HUES6 (cell line): Measurements from ENCODE around the gene SMARCA4.

Source experiments
- H3K27ac ChIP-seq: 2 replicates; pipeline ENCODE4 v1.7.0; 2013; ENCODE audit warnings: low read depth, mild to moderate bottlenecking, low read length, inconsistent platforms
- H3K27me3 ChIP-seq: 2 replicates; pipeline ENCODE4 v1.6.1; 2013; ENCODE audit warnings: low read length; ENCODE audit not compliant: control insufficient read depth, insufficient read depth
- H3K36me3 ChIP-seq: 2 replicates; pipeline ENCODE4 v1.6.1; 2013; ENCODE audit warnings: low read length; ENCODE audit not compliant: control insufficient read depth, insufficient read depth
- H3K4me1 ChIP-seq: 2 replicates; pipeline ENCODE4 v1.6.1; 2013; ENCODE audit warnings: low read length; ENCODE audit not compliant: control insufficient read depth, insufficient read depth
- H3K4me3 ChIP-seq: 2 replicates; pipeline ENCODE4 v1.5.1; 2013; ENCODE audit warnings: low read depth, low read length
- H3K9ac ChIP-seq: one replicate; pipeline ENCODE4 v1.6.1; 2013; ENCODE audit warnings: mild to moderate bottlenecking, low read length
- H3K9me3 ChIP-seq: 2 replicates; pipeline ENCODE4 v1.6.1; 2013; ENCODE audit warnings: low read depth, low read length; ENCODE audit not compliant: control insufficient read depth, insufficient read depth

SMARCA4 gene

DNA sequence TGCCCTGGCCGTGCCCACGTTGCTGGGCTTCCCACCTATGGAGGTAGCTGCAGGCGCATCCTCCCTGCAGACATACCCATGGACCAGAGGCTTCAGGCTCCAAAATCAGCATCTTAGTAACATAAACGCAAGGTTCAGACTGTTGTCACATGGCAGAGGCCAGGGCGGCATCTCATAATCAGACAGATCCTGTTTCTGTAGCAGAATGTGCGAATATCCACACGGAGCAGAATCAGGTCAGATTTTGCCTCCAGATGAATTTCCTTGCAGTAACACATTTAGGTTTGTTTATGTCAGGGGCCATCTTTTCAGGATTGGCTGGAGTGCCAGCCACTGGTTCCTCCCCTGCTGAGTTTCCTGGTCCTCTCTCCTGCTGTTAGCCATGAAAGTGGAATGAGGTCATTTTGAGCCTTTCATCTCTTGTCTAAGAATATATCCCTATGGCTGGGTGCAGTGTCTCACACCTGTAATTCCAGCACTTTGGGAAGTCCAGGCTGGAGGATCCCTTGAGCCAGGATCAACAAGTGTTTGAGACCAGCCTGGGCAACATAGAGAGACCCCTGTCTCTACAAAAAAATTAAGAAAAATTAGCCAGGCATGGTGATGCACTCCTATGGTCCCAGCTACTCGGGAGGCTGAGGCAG, 20.5 kb downstream of the SMARCA4 start:
- Histone ChIP-seq H3K27ac (no peak overlapping the region), H3K9me3 (no peaks in the 10 kb centered on the region), H3K36me3 (peaks cover 32% of the 10 kb centered on the region), H3K9ac (no peak overlapping the region), H3K4me1 (peaks cover 6% of the 10 kb centered on the region; the same call in 1 of the 2 replicates), H3K4me3 (no peak overlapping the region), H3K27me3 (no peaks in the 10 kb centered on the region)

DNA sequence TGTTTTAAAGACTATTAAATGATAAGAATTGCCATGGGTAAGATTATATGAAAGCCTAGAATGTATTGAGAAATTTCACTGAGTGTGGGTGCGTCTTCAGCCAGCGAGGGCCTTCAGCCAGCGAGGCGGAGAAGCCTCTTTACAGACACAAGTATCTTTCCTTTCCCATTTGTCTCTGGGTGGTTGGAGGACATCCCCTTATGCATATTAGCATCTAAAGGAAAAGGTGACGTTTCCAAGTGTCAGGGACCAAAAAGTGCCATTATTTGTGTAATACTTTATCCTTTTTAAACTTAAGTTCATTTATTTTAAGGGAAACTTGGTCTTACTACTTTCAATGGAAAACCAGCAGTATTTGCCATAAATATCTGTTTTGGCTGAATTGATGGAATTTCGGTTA, 22.2 kb downstream of the SMARCA4 start:
- H3K27ac ChIP-seq, result no peak overlapping the region
- H3K4me3 ChIP-seq, result no peak overlapping the region
- no peaks in the 10 kb centered on the region for H3K9me3 ChIP-seq
- peaks cover 6% of the 10 kb centered on the region; the same call in 1 of the 2 replicates for H3K4me1 ChIP-seq
- H3K27me3 ChIP-seq, result no peaks in the 10 kb centered on the region
- H3K36me3 ChIP-seq, result peaks cover 48% of the 10 kb centered on the region
- H3K9ac ChIP-seq, result no peak overlapping the region

- H3K36me3 ChIP-seq, result peaks cover 60% of the 10 kb centered on the region
- H3K27ac ChIP-seq, result no peak overlapping the region
- H3K4me3 ChIP-seq, result no peak overlapping the region
- H3K9ac ChIP-seq, result no peak overlapping the region
- H3K9me3 ChIP-seq, result no peaks in the 10 kb centered on the region
- no peaks in the 10 kb centered on the region for H3K27me3 ChIP-seq
- peaks cover 6% of the 10 kb centered on the region; the same call in 1 of the 2 replicates for H3K4me1 ChIP-seq
Observed at GRCh38 chr19:10984166-10984735, 23.4 kb downstream of the SMARCA4 start.

GRCh38 chr19:10985502-10985901, 24.7 kb downstream of the SMARCA4 start:
- Histone ChIP-seq H3K4me3 (no peak overlapping the region), H3K9ac (no peak overlapping the region), H3K27ac (no peak overlapping the region), H3K4me1 (peaks cover 6% of the 10 kb centered on the region; the same call in 1 of the 2 replicates), H3K9me3 (no peaks in the 10 kb centered on the region), H3K36me3 (peaks cover 72% of the 10 kb centered on the region), H3K27me3 (no peaks in the 10 kb centered on the region)

GRCh38 chr19:10986301-10987127, 25.7 kb downstream of the SMARCA4 start:
- no peak overlapping the region for H3K4me3 ChIP-seq
- peaks cover 82% of the 10 kb centered on the region for H3K36me3 ChIP-seq

DNA sequence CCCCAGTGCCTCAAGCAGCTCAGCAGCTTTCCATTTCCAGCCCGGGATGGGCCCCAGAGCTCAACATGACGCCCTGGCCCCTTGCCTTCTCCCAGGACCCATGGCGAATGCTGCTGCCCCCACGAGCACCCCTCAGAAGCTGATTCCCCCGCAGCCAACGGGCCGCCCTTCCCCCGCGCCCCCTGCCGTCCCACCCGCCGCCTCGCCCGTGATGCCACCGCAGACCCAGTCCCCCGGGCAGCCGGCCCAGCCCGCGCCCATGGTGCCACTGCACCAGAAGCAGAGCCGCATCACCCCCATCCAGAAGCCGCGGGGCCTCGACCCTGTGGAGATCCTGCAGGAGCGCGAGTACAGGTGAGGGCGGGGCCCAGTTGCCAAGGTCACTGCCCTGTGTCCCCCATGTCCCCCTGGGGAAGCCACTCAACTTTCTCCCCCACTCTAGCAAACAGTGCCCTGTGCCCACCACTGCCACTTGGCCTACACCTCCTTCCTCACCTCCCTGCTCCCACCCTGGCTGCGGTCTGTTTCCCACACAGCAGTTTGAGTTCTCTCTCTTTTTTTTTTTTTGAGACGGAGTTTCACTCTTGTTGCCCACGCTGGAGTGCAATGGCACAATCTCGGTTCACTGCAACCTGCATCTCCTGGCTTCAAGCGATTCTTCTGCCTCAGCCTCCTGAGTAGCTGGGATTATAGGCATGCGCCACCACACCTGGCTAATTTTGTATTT, 26.9 kb downstream of the SMARCA4 start:
- Histone ChIP-seq H3K36me3 (peaks cover 89% of the 10 kb centered on the region), H3K27me3 (no peaks in the 10 kb centered on the region), H3K4me3 (no peak overlapping the region), H3K9me3 (no peaks in the 10 kb centered on the region), H3K27ac (no peak overlapping the region), H3K9ac (no peak overlapping the region), H3K4me1 (no peaks in the 10 kb centered on the region)

More at GRCh38 chr19:10986301-10987127, 25.7 kb downstream of the SMARCA4 start:
- Histone ChIP-seq H3K9me3 (no peaks in the 10 kb centered on the region), H3K27ac (no peak overlapping the region), H3K27me3 (no peaks in the 10 kb centered on the region), H3K9ac (no peak overlapping the region), H3K4me1 (no peaks in the 10 kb centered on the region)

- Histone ChIP-seq H3K27ac (no peak overlapping the region), H3K9me3 (no peaks in the 10 kb centered on the region), H3K4me3 (no peak overlapping the region), H3K4me1 (no peaks in the 10 kb centered on the region), H3K27me3 (no peaks in the 10 kb centered on the region), H3K36me3 (peaks cover 93% of the 10 kb centered on the region), H3K9ac (no peak overlapping the region)
Observed at GRCh38 chr19:10988380-10988779, 27.6 kb downstream of the SMARCA4 start.

DNA sequence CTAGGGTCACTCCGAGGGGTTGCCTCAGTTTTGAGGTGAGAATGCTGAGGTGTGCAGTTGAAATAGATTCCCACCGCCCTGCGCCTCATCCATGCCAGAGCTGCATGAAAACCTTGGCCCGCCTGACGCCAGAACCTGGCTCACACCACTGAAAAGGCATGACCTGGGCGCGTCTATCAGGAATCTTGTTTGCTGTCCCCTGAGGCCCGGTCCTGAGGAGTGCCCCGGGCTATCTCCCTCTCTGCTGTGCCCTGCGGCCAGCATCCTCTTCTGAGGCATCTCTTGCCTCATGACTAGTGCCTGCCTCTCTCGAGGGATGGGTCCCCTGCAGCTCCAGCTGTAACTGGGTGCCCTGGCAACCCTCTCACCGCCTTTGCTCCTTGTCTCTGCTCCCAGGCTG, 28.1 kb downstream of the SMARCA4 start:
- H3K36me3 ChIP-seq, result peaks cover 88% of the 10 kb centered on the region
- H3K27me3 ChIP-seq, result no peaks in the 10 kb centered on the region
- no peak overlapping the region for H3K9ac ChIP-seq
- no peak overlapping the region for H3K4me3 ChIP-seq
- no peaks in the 10 kb centered on the region for H3K9me3 ChIP-seq
- no peak overlapping the region for H3K27ac ChIP-seq
- H3K4me1 ChIP-seq, result no peaks in the 10 kb centered on the region

GRCh38 chr19:10991076-10991475, 30.2 kb downstream of the SMARCA4 start:
- Histone ChIP-seq H3K27ac (no peak overlapping the region), H3K4me1 (no peaks in the 10 kb centered on the region), H3K27me3 (no peaks in the 10 kb centered on the region), H3K9me3 (no peaks in the 10 kb centered on the region), H3K4me3 (no peak overlapping the region), H3K9ac (no peak overlapping the region), H3K36me3 (peaks cover 83% of the 10 kb centered on the region)

GRCh38 chr19:10991521-10992081, 30.8 kb downstream of the SMARCA4 start:
- Histone ChIP-seq H3K4me1 (no peaks in the 10 kb centered on the region), H3K9me3 (no peaks in the 10 kb centered on the region), H3K27ac (no peak overlapping the region), H3K27me3 (no peaks in the 10 kb centered on the region), H3K4me3 (no peak overlapping the region), H3K36me3 (peaks cover 83% of the 10 kb centered on the region), H3K9ac (no peak overlapping the region)
